ENCODE results near the gene EFHD1. TPM values are rescaled to one million over a fixed set of nuclear protein-coding genes. Genes with fewer than 3 reads are reported as not detected.
A peak's percentile ranks its signal among the peaks of the same experiment; 100 is the strongest.

Gene EFHD1
- total RNA-seq, 1 donor from 2014 or later = 1.6 TPM

DNA sequence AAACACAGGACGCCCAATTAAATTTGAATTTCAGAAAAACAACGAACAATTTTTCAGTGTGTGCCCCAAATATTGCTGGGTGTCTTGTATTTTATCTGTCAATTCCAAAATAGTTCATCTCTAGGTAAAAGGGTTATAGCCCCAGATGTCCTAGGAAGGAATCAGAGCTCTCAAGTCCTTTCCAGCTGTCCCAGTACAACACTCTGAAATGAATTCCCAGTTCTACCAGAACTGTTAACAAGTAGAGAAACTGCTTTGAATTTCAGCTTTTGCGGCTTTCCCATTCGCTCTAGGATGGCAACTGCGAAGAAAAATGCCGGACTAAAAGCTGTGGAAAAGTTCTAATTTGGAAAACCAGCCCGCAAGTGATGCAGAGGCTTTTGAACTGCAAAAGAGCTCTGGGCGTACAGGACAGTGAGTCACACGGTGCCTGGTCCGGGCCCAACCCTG, 63.2 kb downstream of the EFHD1 start:
- no peak for DNase-seq (ENCODE audit: low spot score)
- TF ChIP-seq, protein P1, sequence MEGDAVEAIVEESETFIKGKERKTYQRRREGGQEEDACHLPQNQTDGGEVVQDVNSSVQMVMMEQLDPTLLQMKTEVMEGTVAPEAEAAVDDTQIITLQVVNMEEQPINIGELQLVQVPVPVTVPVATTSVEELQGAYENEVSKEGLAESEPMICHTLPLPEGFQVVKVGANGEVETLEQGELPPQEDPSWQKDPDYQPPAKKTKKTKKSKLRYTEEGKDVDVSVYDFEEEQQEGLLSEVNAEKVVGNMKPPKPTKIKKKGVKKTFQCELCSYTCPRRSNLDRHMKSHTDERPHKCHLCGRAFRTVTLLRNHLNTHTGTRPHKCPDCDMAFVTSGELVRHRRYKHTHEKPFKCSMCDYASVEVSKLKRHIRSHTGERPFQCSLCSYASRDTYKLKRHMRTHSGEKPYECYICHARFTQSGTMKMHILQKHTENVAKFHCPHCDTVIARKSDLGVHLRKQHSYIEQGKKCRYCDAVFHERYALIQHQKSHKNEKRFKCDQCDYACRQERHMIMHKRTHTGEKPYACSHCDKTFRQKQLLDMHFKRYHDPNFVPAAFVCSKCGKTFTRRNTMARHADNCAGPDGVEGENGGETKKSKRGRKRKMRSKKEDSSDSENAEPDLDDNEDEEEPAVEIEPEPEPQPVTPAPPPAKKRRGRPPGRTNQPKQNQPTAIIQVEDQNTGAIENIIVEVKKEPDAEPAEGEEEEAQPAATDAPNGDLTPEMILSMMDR (IDR thresholded peaks at IDR 0.05; ENCODE audit: unreplicated experiment) = no peak
- Mint-ChIP-seq H3K36me3 (ENCODE audit: low read depth, unreplicated experiment) (no peaks in the 10 kb centered on the region), H3K4me3 (ENCODE audit: unreplicated experiment) (peak overlapping the region; percentile 62), H3K27me3 (ENCODE audit: unreplicated experiment) (peaks cover 2% of the 10 kb centered on the region), H3K9me3 (ENCODE audit: unreplicated experiment) (no peaks in the 10 kb centered on the region), H3K27ac (ENCODE audit: unreplicated experiment) (no peak overlapping the region), H3K4me1 (ENCODE audit: unreplicated experiment) (peaks cover 26% of the 10 kb centered on the region)

DNA sequence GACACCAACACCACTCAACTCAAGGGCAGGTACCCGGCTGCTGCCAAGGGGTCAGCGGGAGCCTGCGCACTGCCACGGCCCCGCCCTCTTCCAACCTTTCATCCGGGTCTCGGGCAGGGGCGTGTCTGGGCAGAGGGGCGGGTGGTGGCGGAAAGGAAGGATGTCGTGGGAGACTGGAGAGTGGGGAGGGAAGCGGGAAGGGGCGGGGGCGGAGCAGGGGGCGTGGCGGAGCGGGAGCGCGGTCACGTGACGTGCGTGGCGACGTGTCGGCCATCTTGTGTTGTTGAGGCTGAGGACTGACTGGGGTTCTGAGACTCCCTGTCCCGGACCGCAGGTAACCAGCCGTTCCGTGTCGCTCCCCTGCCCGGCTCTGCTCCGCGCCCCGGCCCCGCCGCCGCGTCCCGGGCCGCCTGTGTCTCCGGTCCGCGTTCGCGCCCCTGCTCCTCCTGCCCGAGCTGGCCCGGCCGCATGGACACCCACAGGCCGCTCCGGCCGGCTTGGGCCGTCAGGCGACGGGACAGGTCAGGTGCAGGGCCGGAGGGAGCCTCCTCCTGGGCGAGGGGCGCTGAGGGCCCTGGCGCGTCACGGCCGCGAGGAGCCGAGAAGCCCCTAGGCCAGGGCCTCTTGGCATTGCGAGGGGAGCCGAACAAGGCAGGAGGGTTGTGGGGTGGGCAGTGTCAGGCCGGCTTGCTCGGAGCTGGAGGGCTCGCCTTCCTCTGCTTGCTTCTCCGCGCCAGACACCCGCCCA, 63.8 kb downstream of the EFHD1 start, which contains the start of gene GIGYF2:
GIGYF2 (plus strand) TSS at position 273 of the 748 bp plus-strand sequence. CDS start 37,867 bp downstream, outside the sequence.
- Mint-ChIP-seq H3K4me1 (ENCODE audit: unreplicated experiment) (peaks cover 26% of the 10 kb centered on the region), H3K4me3 (ENCODE audit: unreplicated experiment) (peak within 1 kb of the TSS; percentile 98), H3K9me3 (ENCODE audit: unreplicated experiment) (no peaks in the 10 kb centered on the region), H3K36me3 (ENCODE audit: low read depth, unreplicated experiment) (no peaks in the 10 kb centered on the region), H3K27ac (ENCODE audit: unreplicated experiment) (peak within 1 kb of the TSS; percentile 86), H3K27me3 (ENCODE audit: unreplicated experiment) (peaks cover 2% of the 10 kb centered on the region)
- peak; percentile 98 for DNase-seq (ENCODE audit: low spot score)
- TF ChIP-seq, protein P1 (IDR thresholded peaks at IDR 0.05; ENCODE audit: unreplicated experiment) = no peak

DNA sequence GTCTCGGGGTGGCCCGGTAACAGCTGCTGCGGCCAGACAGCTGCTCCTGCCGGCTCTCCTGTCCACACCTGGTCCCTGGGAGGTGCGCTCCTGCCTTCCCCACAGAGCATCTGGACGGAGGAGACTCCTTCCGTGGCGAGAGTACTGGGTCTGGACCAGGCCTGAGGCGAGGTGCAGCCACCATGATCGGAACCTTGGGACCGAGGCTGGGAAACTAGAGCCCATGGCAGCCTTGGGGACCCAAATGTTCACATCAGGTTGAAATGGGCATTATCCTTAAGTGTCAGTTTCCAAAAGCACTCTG, 64.4 kb downstream of the EFHD1 start:
- peak overlapping the region; percentile 98 for H3K4me3 Mint-ChIP-seq (ENCODE audit: unreplicated experiment)

GRCh38 chr2:232698556-232699091, 65.2 kb downstream of the EFHD1 start:
- TF ChIP-seq, protein P1 (IDR thresholded peaks at IDR 0.05; ENCODE audit: unreplicated experiment) = no peak

More for the DNA sequence above, 64.4 kb downstream of the EFHD1 start:
- DNase-seq (ENCODE audit: low spot score) = no peak
- Mint-ChIP-seq H3K9me3 (ENCODE audit: unreplicated experiment) (no peaks in the 10 kb centered on the region), H3K4me1 (ENCODE audit: unreplicated experiment) (peaks cover 26% of the 10 kb centered on the region), H3K27ac (ENCODE audit: unreplicated experiment) (peak overlapping the region; percentile 86), H3K27me3 (ENCODE audit: unreplicated experiment) (peaks cover 2% of the 10 kb centered on the region), H3K36me3 (ENCODE audit: low read depth, unreplicated experiment) (no peaks in the 10 kb centered on the region)
- TF ChIP-seq, protein P1 (IDR thresholded peaks at IDR 0.05; ENCODE audit: unreplicated experiment) = no peak

DNA sequence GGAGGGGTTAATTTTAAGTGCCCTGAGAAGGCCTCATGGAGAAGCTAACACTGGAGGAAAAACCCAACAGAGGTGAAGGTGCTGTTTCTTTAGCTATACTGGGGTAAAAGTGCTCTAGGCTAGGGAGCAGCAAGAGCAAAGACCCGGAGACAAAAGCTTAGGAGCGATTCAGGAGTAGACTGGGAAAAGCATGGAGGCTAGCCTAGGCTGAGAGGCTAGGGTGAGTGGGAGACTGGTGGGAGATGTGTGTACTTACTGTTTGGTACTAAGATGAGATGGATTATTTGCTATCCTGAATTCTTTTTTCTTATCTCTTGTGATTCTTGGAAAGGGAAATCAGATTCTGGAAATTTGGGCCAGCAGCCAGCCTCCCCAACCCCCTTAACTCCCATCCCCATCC, 65.7 kb downstream of the EFHD1 start:
- TF ChIP-seq, protein P1 (IDR thresholded peaks at IDR 0.05; ENCODE audit: unreplicated experiment) = no peak
- no peak for DNase-seq (ENCODE audit: low spot score)
- Mint-ChIP-seq H3K27me3 (ENCODE audit: unreplicated experiment) (peaks cover 2% of the 10 kb centered on the region), H3K9me3 (ENCODE audit: unreplicated experiment) (no peaks in the 10 kb centered on the region), H3K4me3 (ENCODE audit: unreplicated experiment) (peak overlapping the region; percentile 98), H3K27ac (ENCODE audit: unreplicated experiment) (no peak overlapping the region), H3K36me3 (ENCODE audit: low read depth, unreplicated experiment) (peaks cover 8% of the 10 kb centered on the region), H3K4me1 (ENCODE audit: unreplicated experiment) (peaks cover 26% of the 10 kb centered on the region)

More at GRCh38 chr2:232698556-232699091, 65.2 kb downstream of the EFHD1 start:
- Mint-ChIP-seq H3K4me1 (ENCODE audit: unreplicated experiment) (peaks cover 26% of the 10 kb centered on the region), H3K4me3 (ENCODE audit: unreplicated experiment) (peak overlapping the region; percentile 98), H3K9me3 (ENCODE audit: unreplicated experiment) (no peaks in the 10 kb centered on the region), H3K36me3 (ENCODE audit: low read depth, unreplicated experiment) (peaks cover 3% of the 10 kb centered on the region), H3K27ac (ENCODE audit: unreplicated experiment) (no peak overlapping the region), H3K27me3 (ENCODE audit: unreplicated experiment) (peaks cover 2% of the 10 kb centered on the region)
- DNase-seq (ENCODE audit: low spot score) = no peak
